ENCODE results near the gene SYT3.

DNA sequence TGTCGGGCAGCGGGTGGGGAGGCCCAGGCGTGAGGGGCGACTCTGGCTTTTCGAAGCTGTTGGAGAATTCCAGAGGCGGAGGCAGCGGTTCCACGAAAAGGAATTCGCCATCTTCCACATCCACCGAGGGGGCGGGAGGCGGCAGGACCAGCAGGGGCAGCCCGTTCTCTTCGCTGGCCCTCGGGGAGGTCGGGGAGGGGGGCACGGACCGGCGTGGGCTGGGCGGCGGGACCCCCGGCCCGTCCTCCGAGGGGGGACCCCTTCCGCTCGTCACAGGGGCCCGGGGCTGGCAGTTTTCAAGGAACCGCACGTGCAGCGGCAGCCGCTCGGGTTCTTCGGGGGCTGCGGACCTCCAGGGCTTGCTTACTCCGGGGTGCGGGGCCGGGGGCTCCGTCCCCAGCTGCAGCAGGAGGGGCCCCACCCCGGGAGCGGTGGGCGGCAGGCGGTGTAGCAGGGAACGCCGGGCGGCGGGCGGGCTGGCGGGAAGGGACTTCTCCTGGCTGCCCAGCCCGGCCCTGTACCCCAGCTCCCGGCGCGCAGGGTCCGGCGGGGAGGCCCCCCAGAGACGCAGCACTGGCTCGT lies 27.6 kb upstream of the SYT3 start:
- TF ChIP-seq, protein P1, sequence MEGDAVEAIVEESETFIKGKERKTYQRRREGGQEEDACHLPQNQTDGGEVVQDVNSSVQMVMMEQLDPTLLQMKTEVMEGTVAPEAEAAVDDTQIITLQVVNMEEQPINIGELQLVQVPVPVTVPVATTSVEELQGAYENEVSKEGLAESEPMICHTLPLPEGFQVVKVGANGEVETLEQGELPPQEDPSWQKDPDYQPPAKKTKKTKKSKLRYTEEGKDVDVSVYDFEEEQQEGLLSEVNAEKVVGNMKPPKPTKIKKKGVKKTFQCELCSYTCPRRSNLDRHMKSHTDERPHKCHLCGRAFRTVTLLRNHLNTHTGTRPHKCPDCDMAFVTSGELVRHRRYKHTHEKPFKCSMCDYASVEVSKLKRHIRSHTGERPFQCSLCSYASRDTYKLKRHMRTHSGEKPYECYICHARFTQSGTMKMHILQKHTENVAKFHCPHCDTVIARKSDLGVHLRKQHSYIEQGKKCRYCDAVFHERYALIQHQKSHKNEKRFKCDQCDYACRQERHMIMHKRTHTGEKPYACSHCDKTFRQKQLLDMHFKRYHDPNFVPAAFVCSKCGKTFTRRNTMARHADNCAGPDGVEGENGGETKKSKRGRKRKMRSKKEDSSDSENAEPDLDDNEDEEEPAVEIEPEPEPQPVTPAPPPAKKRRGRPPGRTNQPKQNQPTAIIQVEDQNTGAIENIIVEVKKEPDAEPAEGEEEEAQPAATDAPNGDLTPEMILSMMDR (conservative IDR thresholded peaks at IDR 0.05; ENCODE audit: low read depth, low read length) = no peak
- no peak for TF ChIP-seq EZH2 (IDR thresholded peaks at IDR 0.05; ENCODE audit: low read length, unreplicated experiment)
- peak; percentile 45; the same call in 1 of the 2 replicates for TF ChIP-seq EZH2phosphoT487 (IDR thresholded peaks at IDR 0.05; ENCODE audit: borderline replicate concordance, low read length)
